Measurements from ENCODE around the gene MATR3.

GRCh38 chr5:139378101-139378825, 84.7 kb downstream of the MATR3 start:
- TF ChIP-seq CTCF (IDR thresholded peaks at IDR 0.05) (no peak), POLR2A (IDR thresholded peaks at IDR 0.05) (no peak), POLR2AphosphoS5 (IDR thresholded peaks at IDR 0.05) (no peak)

Data from breast epithelium (tissue), 3 donors.